ENCODE data around the gene MGAT5B.

- TF ChIP-seq POLR2A (IDR thresholded peaks at IDR 0.05) (no peak), CTCF (IDR thresholded peaks at IDR 0.05) (no peak)
Measured at GRCh38 chr17:76852843-76853242, 15.4 kb upstream of the MGAT5B start.
